HG03565 (cell line): ENCODE data around the gene EXOC3L4.
"Not testable (repeated sequence)": the region's sequence is repeated elsewhere in the genome, so short reads cannot be mapped to it uniquely, and the experiment has no call there.

Source experiments
- ATAC-seq: cut with Tn5 transposase; IDR thresholded peaks from one replicate; pipeline ENCODE4 v1.9.1; 2021; ENCODE audit warnings: mild to moderate bottlenecking, moderate library complexity; ENCODE audit not compliant: unreplicated experiment

The EXOC3L4 gene

DNA sequence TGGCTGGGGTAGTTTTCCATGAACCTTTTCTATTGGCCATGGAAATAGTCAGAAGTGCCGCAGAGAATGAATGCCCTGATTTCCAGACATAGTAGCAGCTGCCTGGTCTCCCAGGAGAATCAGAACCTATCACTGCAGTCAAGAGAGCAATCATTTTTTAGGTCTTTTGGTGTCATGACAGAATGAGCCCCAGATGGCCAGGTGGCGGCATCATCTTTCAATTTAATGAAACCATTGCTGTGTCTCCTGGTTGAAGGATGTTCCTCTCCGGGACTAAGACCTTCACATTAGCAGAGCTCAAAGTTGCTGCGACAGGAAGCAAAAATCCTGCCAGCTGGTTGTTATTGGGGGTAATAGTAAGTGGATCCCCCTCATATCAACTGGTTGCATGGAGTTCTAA, 47.5 kb downstream of the EXOC3L4 start:
- ATAC-seq = no peak

DNA sequence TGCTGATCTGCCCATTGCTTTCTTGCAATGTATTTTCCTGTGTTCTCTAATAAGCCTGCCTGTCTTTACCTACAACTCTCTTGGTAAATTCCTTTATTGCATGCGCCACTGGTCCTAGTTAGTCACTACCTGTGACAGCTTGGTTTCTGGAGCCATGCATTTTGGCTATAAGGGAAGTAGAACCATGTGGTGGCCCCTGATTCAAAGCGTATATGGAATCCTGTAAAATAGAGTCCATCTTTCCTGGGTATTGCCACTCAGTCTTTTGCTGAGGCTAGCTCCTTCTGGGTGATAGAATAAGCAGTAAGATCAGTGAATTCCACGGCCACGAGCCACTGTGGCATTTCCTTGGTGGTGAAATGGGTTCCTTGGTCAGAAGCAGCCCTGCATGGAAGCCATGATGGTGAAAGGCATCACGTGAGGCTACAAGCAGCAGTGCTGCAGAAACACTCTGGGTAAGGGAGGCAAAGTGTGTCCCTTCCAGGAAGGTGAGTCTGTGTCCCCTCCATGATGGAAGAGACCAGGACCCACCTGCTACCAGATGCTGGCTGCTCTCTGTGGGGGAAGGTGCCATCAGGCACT, 48.3 kb downstream of the EXOC3L4 start:
- no peak for ATAC-seq

DNA sequence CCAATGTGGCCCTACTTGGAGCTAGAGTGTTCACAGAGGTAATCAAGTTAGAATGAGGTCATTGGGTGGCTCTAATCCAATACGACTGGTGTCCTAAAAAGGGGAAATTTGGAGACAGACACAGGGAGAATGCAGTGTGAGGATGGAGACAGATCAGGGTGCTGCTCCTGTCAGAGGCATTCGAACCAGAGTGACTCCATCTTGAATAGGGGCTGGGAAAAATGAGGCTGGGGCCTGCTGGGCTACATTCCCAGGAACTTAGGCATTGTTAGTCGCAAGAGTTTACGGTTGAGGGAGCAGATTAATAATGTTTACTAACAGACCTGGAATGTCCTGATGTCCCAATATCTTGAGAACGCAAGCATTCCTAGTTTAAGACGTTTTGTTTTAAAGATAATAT, 49.0 kb downstream of the EXOC3L4 start:
- no peak for ATAC-seq

DNA sequence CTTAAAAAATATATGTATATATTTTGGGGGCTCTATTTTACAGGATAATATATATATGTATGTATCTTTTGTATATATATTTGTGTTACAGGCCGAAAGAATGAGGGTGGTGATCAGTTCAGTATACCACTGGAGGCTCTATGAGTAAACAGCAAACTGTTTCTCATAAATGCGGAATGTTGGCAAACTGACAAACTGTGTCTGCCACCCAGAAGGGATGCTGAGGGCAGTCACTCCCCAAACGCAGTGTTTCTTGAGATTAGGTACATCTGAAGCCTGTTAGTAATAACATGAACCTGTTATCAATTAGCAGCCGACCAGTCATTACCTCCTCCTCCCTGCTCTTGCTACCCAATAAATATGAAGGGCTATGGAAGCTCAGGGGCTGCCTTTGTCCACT, 49.6 kb downstream of the EXOC3L4 start:
- no peak for ATAC-seq

DNA sequence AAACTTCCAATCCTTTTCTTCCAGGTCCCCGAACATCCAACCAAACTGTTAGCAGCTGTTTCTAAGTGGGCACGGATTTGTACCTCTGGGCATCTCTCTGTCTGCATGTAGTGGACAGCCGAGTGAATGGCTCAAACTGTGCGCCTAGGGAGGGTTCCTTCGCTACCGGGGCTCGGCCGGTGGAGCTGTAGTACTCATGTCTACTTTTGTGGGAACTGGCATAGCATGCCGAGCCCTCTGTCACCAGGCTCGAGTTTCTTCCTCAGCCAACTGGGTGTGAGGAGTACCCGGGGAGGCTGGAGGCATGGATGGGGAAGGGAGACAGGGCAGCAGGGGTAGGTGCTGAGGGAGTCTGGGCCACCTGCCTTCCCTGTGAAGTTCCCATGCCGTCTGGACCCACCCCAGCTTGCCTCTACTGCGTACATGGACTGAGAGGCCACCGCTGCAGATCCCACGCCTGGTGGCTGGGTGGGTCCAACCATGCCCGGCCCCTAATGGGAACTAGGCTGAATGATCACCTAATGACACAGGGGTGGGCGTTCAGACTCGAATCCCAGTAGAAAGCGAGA, 51.7 kb downstream of the EXOC3L4 start:
- ATAC-seq = no peak

DNA sequence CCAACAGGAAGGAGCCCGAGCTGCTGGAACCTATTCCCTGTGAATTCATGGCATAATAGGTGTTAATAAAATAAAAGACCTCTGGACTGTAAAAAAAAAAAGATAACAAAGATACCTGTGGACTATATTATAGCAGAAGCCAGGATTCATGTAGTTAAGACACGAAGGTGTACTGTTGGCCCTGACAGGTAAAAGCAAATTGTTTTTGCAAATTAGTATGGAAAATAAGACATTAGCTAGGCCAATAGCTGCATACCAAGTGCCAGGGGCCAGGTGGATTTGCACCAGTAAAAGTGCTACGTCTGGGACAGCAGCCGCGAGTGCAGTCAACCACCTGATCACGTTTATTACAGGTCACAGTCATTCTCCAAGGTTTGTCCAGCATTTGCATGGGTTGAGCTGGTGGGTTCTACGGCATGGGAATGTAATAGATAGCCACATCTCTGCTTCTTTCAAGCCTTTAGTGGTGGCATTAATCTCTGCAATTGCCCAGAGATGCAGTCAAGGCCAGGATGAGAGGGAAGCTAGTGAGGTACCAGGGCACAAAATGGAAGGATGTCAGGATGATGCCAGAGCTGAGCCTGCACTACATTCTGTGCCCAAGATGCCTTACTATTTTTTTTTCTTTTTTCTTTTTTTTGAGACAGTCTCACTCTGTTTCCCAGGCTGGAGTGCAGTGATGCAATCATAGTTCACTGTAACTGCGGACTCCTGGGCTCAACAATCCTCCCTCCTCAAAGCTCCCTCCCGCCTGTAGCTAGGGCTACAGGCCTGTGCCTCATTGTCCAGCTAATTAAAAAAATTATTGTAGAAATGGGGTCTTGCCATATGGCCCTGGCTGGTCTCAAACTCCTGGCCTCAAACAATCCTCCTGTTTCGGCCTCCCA, 55.1 kb downstream of the EXOC3L4 start:
- no peak for ATAC-seq

DNA sequence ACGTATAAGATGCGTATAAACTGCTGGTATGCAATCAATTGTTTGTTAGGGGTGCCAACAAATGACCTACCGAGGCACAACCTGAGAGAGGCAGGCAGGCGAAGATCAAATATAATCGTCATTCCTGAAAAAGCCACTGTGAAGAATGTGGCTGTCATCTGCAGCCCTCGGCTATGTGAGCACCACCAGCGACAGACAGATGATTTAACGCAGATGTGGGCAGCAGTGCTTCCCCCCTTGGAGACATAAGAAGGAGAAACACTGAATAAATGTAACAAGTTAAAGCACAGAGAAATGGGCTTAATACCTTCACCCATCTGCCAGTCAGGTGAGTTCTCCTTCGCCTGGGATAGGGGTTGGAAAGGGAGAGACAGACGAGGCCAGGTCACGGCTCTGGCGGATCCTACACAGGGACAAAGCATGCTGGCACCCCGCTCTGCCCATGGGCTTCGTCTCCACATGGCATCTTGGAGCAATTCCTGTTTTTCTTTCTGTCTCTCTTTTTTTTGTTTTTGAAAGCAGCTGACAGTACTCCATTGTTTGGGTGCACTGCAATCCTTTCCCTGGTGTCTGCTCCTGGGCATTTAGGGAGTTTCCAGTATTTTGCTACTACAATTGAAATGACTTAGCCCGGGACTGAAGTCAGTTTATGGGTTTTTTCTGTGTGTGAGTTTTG, 56.9 kb downstream of the EXOC3L4 start:
- ATAC-seq = no peak

DNA sequence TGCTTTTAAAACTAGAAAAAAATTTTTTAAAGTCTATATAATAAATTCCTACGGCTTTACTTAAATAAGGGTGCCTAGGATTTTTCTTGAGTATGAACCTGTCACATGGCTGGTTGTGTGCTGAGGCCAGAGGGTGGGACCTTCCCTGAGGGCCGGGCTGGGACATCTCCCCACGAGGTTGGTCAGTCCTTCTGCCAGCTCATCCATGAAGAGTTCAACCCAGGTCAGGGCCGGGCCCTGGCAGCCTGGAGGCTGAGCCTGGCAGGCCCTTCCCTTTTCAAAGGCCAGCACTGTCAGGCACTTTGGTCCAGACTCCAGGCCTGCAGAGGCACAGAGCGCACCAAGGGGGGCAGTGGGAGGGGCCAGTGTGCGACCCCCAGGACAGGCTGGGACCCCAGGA, 60.5 kb downstream of the EXOC3L4 start:
- ATAC-seq = no peak

DNA sequence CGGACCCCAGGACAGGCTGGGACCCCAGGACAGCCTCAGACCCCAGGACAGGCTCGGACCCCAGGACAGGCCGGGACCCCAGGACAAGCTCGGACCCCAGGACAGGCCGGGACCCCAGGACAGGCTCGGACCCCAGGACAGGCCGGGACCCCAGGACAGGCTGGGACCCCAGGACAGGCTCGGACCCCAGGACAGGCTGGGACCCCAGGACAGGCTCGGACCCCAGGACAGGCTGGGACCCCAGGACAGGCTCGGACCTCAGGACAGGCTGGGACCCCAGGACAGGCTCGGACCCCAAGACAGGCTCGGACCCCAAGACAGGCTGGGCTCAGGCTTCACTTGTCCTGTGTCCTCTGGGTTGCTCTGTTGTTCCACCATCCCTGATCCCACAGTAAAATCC, 60.9 kb downstream of the EXOC3L4 start:
- ATAC-seq = not testable (repeated sequence)

DNA sequence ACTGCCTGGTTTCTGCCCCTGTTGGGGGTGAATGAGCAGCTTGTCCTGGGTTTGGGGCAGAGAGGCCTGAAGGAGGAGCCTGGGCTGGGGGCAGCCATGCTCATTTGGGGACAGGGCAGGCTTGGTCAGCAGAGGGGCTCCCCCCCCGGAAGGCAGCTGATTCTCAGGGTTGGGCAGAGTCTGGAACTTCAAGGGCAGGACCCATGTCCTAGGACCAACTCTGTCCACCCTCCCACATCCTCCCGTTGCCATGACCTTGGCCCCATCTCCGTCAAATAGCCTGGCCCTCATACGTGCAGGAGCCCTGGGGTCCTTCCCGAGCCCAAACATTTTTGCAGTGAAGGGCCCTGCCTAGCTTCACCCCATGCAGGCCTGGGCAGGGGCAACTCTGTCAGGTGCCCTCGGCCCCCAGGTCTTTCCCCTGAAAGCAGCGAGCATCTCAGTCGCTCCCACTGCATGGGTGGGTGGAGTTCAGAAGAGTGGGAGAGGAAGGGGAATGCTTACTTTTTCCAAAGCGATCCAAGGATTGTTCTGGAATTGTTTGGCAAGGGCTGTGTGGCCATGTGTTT, 61.4 kb downstream of the EXOC3L4 start:
- no peak for ATAC-seq

DNA sequence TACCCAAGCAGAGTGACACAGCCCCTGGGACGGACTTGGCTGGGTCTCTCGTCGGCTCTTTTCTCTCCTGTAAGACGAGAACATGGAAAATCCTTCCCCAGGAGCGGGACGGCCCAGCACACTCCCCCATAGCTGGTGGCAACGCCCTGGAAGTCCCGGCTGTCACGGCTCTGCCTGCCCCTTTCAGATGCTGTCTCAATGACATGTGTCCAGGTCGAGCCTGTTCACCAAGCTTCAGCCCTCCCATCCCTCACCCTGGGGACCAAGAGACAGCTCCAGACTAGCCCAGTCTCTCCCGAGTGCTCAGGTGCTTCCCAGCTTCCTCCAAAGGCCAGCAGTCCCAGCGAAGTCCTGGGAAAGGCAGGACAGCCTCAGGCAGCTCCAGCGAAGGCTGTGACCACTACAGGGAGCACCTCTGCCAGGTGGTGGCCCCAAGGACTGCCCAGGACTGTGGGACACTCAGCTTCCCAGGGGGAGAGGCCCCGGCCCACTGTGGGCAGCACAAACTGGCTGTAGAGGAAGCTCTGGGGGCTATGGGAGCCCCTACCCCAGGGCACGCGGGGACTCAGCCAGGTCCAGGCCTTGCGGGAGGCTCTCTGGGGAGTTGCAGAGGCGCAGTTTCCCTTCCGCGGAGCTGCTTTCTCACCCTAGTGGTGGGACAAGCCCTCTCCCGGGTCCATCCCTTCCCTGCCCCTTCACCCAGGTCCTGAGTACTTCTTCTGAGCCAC, 62.3 kb downstream of the EXOC3L4 start:
- ATAC-seq = no peak

DNA sequence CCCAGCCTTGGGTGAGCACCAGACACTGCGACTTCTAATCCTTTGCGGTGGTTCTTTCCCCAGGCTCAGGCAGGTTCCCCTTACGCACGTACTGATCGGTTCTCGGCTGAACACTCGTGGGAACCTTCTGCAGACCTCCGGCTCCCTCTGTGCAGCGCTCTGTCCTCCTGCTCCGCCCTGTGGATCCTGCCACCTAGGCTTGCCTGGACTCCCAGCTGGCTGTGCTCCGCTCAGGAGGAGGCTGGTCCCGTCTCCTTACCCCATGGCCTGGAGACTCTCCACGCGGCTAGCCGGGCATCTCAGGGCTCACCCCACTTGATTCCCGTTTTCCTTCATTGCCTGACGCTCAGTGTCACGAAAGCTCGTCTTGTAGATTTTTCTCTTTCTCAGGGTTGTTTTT, 63.4 kb downstream of the EXOC3L4 start:
- ATAC-seq = no peak

DNA sequence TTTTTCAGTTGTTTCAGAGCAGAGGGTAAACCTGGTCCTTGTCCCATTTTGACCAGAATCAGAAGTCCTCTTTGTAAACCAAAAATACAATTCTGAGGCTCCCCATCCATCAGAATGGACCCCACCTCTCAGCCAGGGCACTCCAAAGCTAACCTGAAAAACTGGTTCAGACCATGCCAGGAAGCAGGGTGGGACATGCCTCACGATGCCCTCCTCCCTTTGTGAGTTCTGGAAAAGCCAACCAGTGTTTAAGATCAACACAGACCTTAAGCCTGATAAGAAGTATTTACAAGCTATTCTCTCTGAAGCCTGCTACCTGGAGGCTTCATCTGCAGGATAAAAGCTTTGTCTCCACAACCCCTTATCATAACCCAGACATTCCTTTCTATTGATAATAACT, 64.2 kb downstream of the EXOC3L4 start:
- ATAC-seq = no peak
